Measurements from ENCODE around the gene CDK14.

DNA sequence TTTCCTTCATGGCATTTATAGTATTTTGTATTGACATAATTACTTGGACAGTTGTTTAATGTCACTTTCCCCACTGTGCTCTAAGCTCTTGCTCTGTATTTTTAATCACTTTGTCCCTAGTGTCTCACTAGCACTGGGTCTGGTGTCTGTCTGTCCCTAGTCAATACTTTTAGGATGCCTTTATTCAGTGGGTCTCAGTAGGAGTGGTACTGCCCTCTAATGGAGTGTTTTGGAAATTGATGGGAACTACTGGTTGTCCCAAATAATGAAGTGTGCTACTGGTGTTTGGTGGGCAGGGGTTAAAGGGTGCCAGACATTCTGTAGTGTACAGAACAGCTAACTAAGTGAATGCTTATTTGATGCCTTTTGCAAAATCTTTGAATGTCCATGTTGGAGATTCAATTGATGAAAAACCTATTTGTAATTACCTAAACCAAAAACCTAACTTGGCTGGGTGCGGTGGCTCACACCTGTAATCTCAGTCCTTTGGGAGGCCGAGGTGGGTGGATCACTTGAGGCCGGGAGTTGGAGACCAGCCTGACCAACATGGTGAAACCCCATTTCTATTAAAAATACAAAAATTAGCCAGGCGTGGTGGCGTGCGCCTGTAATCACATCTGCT lies 33.3 kb downstream of the CDK14 start:
- TF ChIP-seq, protein P1, sequence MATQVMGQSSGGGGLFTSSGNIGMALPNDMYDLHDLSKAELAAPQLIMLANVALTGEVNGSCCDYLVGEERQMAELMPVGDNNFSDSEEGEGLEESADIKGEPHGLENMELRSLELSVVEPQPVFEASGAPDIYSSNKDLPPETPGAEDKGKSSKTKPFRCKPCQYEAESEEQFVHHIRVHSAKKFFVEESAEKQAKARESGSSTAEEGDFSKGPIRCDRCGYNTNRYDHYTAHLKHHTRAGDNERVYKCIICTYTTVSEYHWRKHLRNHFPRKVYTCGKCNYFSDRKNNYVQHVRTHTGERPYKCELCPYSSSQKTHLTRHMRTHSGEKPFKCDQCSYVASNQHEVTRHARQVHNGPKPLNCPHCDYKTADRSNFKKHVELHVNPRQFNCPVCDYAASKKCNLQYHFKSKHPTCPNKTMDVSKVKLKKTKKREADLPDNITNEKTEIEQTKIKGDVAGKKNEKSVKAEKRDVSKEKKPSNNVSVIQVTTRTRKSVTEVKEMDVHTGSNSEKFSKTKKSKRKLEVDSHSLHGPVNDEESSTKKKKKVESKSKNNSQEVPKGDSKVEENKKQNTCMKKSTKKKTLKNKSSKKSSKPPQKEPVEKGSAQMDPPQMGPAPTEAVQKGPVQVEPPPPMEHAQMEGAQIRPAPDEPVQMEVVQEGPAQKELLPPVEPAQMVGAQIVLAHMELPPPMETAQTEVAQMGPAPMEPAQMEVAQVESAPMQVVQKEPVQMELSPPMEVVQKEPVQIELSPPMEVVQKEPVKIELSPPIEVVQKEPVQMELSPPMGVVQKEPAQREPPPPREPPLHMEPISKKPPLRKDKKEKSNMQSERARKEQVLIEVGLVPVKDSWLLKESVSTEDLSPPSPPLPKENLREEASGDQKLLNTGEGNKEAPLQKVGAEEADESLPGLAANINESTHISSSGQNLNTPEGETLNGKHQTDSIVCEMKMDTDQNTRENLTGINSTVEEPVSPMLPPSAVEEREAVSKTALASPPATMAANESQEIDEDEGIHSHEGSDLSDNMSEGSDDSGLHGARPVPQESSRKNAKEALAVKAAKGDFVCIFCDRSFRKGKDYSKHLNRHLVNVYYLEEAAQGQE (IDR thresholded peaks at IDR 0.05; ENCODE audit: insufficient read depth in 1 of 2, low read depth in 2 of 2, low read length in 2 of 2) = no peak
- TF ChIP-seq POLR2AphosphoS5 (IDR thresholded peaks at IDR 0.05; ENCODE audit: low read depth, low read length) = no peak
- no peak for TF ChIP-seq TAF1 (IDR thresholded peaks at IDR 0.05; ENCODE audit: borderline replicate concordance, insufficient read depth, low read length)

All from PFSK-1 (cell line).